Osteoblast (primary cell): ENCODE measurements around the gene MAP3K9. TPM values are rescaled to one million over a fixed set of nuclear protein-coding genes. Genes with fewer than 3 reads are reported as not detected.

Experiments
- DNase-seq: peaks from one replicate; pipeline ENCODE4 v3.0.0; 2011; ENCODE audit warnings: low spot score, mixed read lengths; ENCODE audit not compliant: insufficient read length; ENCODE audit errors: missing footprints
- H2AFZ ChIP-seq: 2 replicates; pipeline ENCODE4 v1.6.0; 2011; ENCODE audit warnings: mild to moderate bottlenecking, low read length
- H3K27ac ChIP-seq: 2 replicates; pipeline ENCODE4 v1.5.1; 2011; ENCODE audit warnings: mild to moderate bottlenecking, low read depth, low read length, moderate library complexity
- H3K27me3 ChIP-seq: 2 replicates; pipeline ENCODE4 v1.6.0; 2012; ENCODE audit warnings: mild to moderate bottlenecking, control low read depth, inconsistent platforms, low read length, moderate library complexity; ENCODE audit not compliant: insufficient read depth
- H3K36me3 ChIP-seq: 2 replicates; pipeline ENCODE4 v1.5.1; 2011; ENCODE audit warnings: mild to moderate bottlenecking, low read length, control low read depth, moderate library complexity; ENCODE audit not compliant: insufficient read depth
- H3K4me1 ChIP-seq: 2 replicates; pipeline ENCODE4 v1.5.1; 2011; ENCODE audit warnings: mild to moderate bottlenecking, low read length, control low read depth, moderate library complexity; ENCODE audit not compliant: insufficient read depth
- H3K4me2 ChIP-seq: 2 replicates; pipeline ENCODE4 v1.6.0; 2011; ENCODE audit warnings: mild to moderate bottlenecking, low read length; ENCODE audit not compliant: insufficient read depth
- H3K4me3 ChIP-seq: fragments of 200-600 bp; sonication (generic); 3 replicates; pipeline ENCODE4 v1.5.1; 2012; ENCODE audit warnings: mild to moderate bottlenecking, low read length, inconsistent platforms; ENCODE audit not compliant: insufficient read depth
- H3K79me2 ChIP-seq: 2 replicates; pipeline ENCODE4 v1.6.0; 2012; ENCODE audit warnings: mild to moderate bottlenecking, low read length, control low read depth, inconsistent platforms; ENCODE audit not compliant: insufficient read depth
- H3K9me3 ChIP-seq: 2 replicates; pipeline ENCODE4 v1.5.1; 2011; ENCODE audit warnings: low read depth, low read length, control low read depth
- H4K20me1 ChIP-seq: 2 replicates; pipeline ENCODE4 v1.6.0; 2012; ENCODE audit warnings: mild to moderate bottlenecking, low read length, control low read depth; ENCODE audit not compliant: insufficient read depth
- CTCF ChIP-seq: IDR thresholded peaks from 2 replicates; pipeline ENCODE4 v1.5.1; 2011; ENCODE audit warnings: mild to moderate bottlenecking, low read depth, low read length, moderate library complexity; ENCODE audit errors: extremely low read depth
- total RNA-seq: library from RNA; depleted of rRNA; stranded (reverse); fragments of >200 nt; gene quantifications from 2 replicates; pipeline ENCODE4 v1.2.3, GENCODE V29; 2012

Gene MAP3K9
- total RNA-seq, 1 donor = under 0.01 TPM

GRCh38 chr14:70794294-70794693 is 15.0 kb downstream of the MAP3K9 start:
- H3K9me3 ChIP-seq = no peaks in the 10 kb centered on the region
- H3K79me2 ChIP-seq = no peaks in the 10 kb centered on the region
- H3K4me1 ChIP-seq = peaks cover 3% of the 10 kb centered on the region
- H3K27ac ChIP-seq = no peak overlapping the region
- no peaks in the 10 kb centered on the region for H4K20me1 ChIP-seq
- no peak overlapping the region for H2AFZ ChIP-seq
- DNase-seq = no peak
- no peak overlapping the region for H3K4me3 ChIP-seq
- no peak overlapping the region for H3K4me2 ChIP-seq
- H3K27me3 ChIP-seq = peaks cover 12% of the 10 kb centered on the region
- no peaks in the 10 kb centered on the region for H3K36me3 ChIP-seq
- TF ChIP-seq CTCF = no peak

GRCh38 chr14:70793637-70794036 is 15.7 kb downstream of the MAP3K9 start:
- Histone ChIP-seq H3K4me1 (peaks cover 9% of the 10 kb centered on the region), H3K9me3 (no peaks in the 10 kb centered on the region), H4K20me1 (no peaks in the 10 kb centered on the region), H3K79me2 (no peaks in the 10 kb centered on the region), H3K4me3 (no peak overlapping the region), H3K36me3 (no peaks in the 10 kb centered on the region), H2AFZ (no peak overlapping the region), H3K4me2 (no peak overlapping the region), H3K27ac (no peak overlapping the region), H3K27me3 (peaks cover 12% of the 10 kb centered on the region)
- no peak for TF ChIP-seq CTCF
- DNase-seq = no peak

GRCh38 chr14:70792939-70793338 is 16.4 kb downstream of the MAP3K9 start:
- Histone ChIP-seq H3K4me3 (no peak overlapping the region), H3K36me3 (no peaks in the 10 kb centered on the region), H3K27ac (no peak overlapping the region), H3K4me2 (no peak overlapping the region), H3K9me3 (no peaks in the 10 kb centered on the region), H2AFZ (no peak overlapping the region), H3K79me2 (no peaks in the 10 kb centered on the region), H3K4me1 (peaks cover 10% of the 10 kb centered on the region), H4K20me1 (no peaks in the 10 kb centered on the region), H3K27me3 (peaks cover 12% of the 10 kb centered on the region)
- DNase-seq = no peak
- TF ChIP-seq CTCF = no peak

- no peak for DNase-seq
- Histone ChIP-seq H3K4me2 (no peak overlapping the region), H3K27ac (no peak overlapping the region), H2AFZ (no peak overlapping the region), H3K27me3 (peaks cover 12% of the 10 kb centered on the region), H3K4me1 (peaks cover 10% of the 10 kb centered on the region), H3K79me2 (no peaks in the 10 kb centered on the region), H3K9me3 (no peaks in the 10 kb centered on the region), H3K4me3 (no peak overlapping the region), H4K20me1 (no peaks in the 10 kb centered on the region), H3K36me3 (no peaks in the 10 kb centered on the region)
- TF ChIP-seq CTCF = no peak
Measured at GRCh38 chr14:70791971-70792370, 17.3 kb downstream of the MAP3K9 start.
